ENCODE measurements around the gene GDI2. TPM values are rescaled to one million over a fixed set of nuclear protein-coding genes. Genes with fewer than 3 reads are reported as not detected.
A peak's percentile ranks its signal among the peaks of the same experiment; 100 is the strongest.

GDI2 gene
- 229 and 232 TPM in 2 replicates for total RNA-seq
- long read RNA-seq, transcript GDI2-202 (10 exons, 1,408 nt), result minor isoform, 61 of 3,129 reads
- long read RNA-seq, transcript GDI2-203 (11 exons, 2,412 nt), result major isoform, 2,911 of 3,129 reads
- long read RNA-seq, partial matches to known transcripts, result 94 of 3,129 reads
- long read RNA-seq, other reads (novel, unspliced or antisense), result 63 of 3,129 reads

- peak within 1 kb of the TSS; percentile 83 for H3K4me3 Mint-ChIP-seq (ENCODE audit: unreplicated experiment)
- H3K36me3 Mint-ChIP-seq (ENCODE audit: unreplicated experiment), result no peaks in the 10 kb centered on the region
- H3K9me3 Mint-ChIP-seq (ENCODE audit: unreplicated experiment), result no peaks in the 10 kb centered on the region
- TF ChIP-seq CTCF (IDR thresholded peaks at IDR 0.05), result no peak
- H3K27ac Mint-ChIP-seq (ENCODE audit: unreplicated experiment), result peak within 1 kb of the TSS; percentile 94
- H3K4me1 Mint-ChIP-seq (ENCODE audit: unreplicated experiment), result peaks cover 46% of the 10 kb centered on the region
- H3K27me3 Mint-ChIP-seq (ENCODE audit: unreplicated experiment), result no peaks in the 10 kb centered on the region
- DNase-seq (ENCODE audit: extremely low spot score, unreplicated experiment), result peak; percentile 98
Measured at GRCh38 chr10:5813341-5814109, at the start of gene GDI2. GDI2 (minus strand) TSS chr10:5813434; CDS start chr10:5813258, 176 bp downstream.

- Mint-ChIP-seq H3K9me3 (ENCODE audit: unreplicated experiment) (no peaks in the 10 kb centered on the region), H3K27me3 (ENCODE audit: unreplicated experiment) (no peaks in the 10 kb centered on the region), H3K4me3 (ENCODE audit: unreplicated experiment) (no peak overlapping the region), H3K27ac (ENCODE audit: unreplicated experiment) (peak overlapping the region; percentile 90), H3K4me1 (ENCODE audit: unreplicated experiment) (peaks cover 12% of the 10 kb centered on the region), H3K36me3 (ENCODE audit: unreplicated experiment) (no peaks in the 10 kb centered on the region)
- no peak for DNase-seq (ENCODE audit: extremely low spot score, unreplicated experiment)
- TF ChIP-seq CTCF (IDR thresholded peaks at IDR 0.05), result no peak
Measured at GRCh38 chr10:5862360-5862961, 49.2 kb upstream of the GDI2 start.

- no peak overlapping the region for H3K27ac Mint-ChIP-seq (ENCODE audit: unreplicated experiment)
- no peak for DNase-seq (ENCODE audit: extremely low spot score, unreplicated experiment)
- H3K4me1 Mint-ChIP-seq (ENCODE audit: unreplicated experiment), result peaks cover 12% of the 10 kb centered on the region
- no peaks in the 10 kb centered on the region for H3K27me3 Mint-ChIP-seq (ENCODE audit: unreplicated experiment)
- no peaks in the 10 kb centered on the region for H3K9me3 Mint-ChIP-seq (ENCODE audit: unreplicated experiment)
- no peak for TF ChIP-seq CTCF (IDR thresholded peaks at IDR 0.05)
- H3K36me3 Mint-ChIP-seq (ENCODE audit: unreplicated experiment), result no peaks in the 10 kb centered on the region
- no peak overlapping the region for H3K4me3 Mint-ChIP-seq (ENCODE audit: unreplicated experiment)
Measured at GRCh38 chr10:5860066-5860465, 46.8 kb upstream of the GDI2 start.

GRCh38 chr10:5858811-5859210, 45.6 kb upstream of the GDI2 start:
- H3K4me3 Mint-ChIP-seq (ENCODE audit: unreplicated experiment), result no peak overlapping the region

More at GRCh38 chr10:5858811-5859210, 45.6 kb upstream of the GDI2 start:
- H3K36me3 Mint-ChIP-seq (ENCODE audit: unreplicated experiment), result no peaks in the 10 kb centered on the region
- H3K27me3 Mint-ChIP-seq (ENCODE audit: unreplicated experiment), result no peaks in the 10 kb centered on the region
- H3K27ac Mint-ChIP-seq (ENCODE audit: unreplicated experiment), result no peak overlapping the region
- TF ChIP-seq CTCF (IDR thresholded peaks at IDR 0.05), result no peak
- no peak for DNase-seq (ENCODE audit: extremely low spot score, unreplicated experiment)
- H3K4me1 Mint-ChIP-seq (ENCODE audit: unreplicated experiment), result peaks cover 12% of the 10 kb centered on the region
- H3K9me3 Mint-ChIP-seq (ENCODE audit: unreplicated experiment), result no peaks in the 10 kb centered on the region
